Upper lobe of right lung (tissue), 1 donor: Measurements from ENCODE around the gene SEMA3B. TPM values are rescaled to one million over a fixed set of nuclear protein-coding genes. Genes with fewer than 3 reads are reported as not detected.

ENCODE experiments used
- ATAC-seq: fragments of 200-7000 bp; cut with Tn5 transposase; one replicate; pipeline ENCODE4 v1.9.1; 2020; ENCODE audit warnings: mild to moderate bottlenecking, moderate library complexity
- DNase-seq: peaks from one replicate; pipeline ENCODE4 v3.0.0-alpha.2; 2020
- H3K27ac ChIP-seq: fragments of 200-600 bp; one replicate; pipeline ENCODE4 v1.8.0; 2022
- H3K27me3 ChIP-seq: fragments of 200-600 bp; one replicate; pipeline ENCODE4 v1.8.0; 2022; ENCODE audit warnings: mild to moderate bottlenecking
- H3K36me3 ChIP-seq: fragments of 200-600 bp; one replicate; pipeline ENCODE4 v1.8.0; 2022
- H3K4me1 ChIP-seq: fragments of 200-600 bp; one replicate; pipeline ENCODE4 v1.8.0; 2022
- H3K4me3 ChIP-seq: fragments of 200-600 bp; one replicate; pipeline ENCODE4 v1.8.0; 2022; ENCODE audit warnings: mild to moderate bottlenecking
- H3K9me3 ChIP-seq: fragments of 200-600 bp; one replicate; pipeline ENCODE4 v1.8.0; 2022
- intact Hi-C: fragments of 100-400 bp; cut with DNase I; formaldehyde crosslinking; loops from one replicate; pipeline ENCODE4 v1.11.0; 2022
- total RNA-seq: library from RNA; stranded (reverse); fragmentation: NEBNext Ultra II Directional; extraction: Animal tissue kit (Norgen Biotek cat#: 25700); gene quantifications from one replicate; pipeline ENCODE4 v1.2.1, GENCODE V29; 2021
- TF ChIP-seq, protein P1 (sequence below): fragments of 200-600 bp; IDR thresholded peaks from one replicate; pipeline ENCODE4 v1.8.0; 2022; ENCODE audit warnings: antibody characterized with exemption
- donor health status: DM: no; HTN: yes; CAD: no; lungs with severe emphysema.

Gene SEMA3B
- total RNA-seq, 1 donor from 2014 or later, result 120 TPM

DNA sequence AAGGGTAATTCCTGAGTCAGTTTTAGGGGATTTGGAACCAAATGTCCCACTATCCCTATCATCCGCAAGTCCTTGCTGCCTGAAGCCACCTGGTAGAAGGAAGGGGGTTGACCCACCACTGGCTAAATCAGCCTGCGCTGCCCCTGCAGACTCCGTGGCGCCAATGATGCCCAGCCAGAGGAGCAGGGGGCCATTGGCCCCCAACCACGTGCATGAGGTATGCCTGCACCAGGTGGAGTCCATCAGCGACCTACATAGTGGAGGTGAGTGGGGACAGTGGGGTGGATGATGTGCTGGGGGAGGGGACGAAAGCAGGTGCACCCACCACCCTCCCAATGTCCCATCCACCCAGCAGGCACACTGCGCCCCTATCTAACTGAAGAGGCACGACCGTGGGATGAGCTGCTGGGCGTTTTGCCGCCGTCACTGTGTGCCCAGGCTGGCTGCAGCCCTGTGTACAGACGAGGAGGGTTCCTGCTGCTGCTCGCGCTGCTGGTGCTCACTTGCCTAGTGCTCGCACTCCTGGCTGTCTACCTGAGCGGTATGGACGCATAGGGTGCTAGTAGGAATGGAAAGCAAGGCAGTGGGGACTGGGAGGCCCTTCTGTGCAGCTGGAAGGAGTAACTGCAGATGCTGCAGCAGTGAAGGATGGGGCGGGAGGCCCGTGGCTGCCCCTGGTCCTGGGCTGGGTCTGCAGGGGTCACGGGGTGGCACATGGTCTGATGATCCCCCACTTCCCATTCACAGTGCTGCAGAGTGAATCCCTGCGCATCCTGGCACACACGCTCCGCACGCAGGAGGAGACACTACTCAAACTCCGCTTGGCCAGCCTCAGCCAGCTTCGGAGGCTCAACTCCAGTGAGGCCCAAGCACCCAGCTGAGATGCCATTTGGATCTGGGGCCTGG is 17.6 kb downstream of the SEMA3B start:
- ATAC-seq, result no peak
- no peaks in the 10 kb centered on the region for H3K27me3 ChIP-seq
- H3K4me3 ChIP-seq, result no peak overlapping the region
- H3K27ac ChIP-seq, result no peak overlapping the region
- no peak for DNase-seq
- H3K4me1 ChIP-seq, result peaks cover 8% of the 10 kb centered on the region
- peaks cover 31% of the 10 kb centered on the region for H3K36me3 ChIP-seq
- H3K9me3 ChIP-seq, result no peaks in the 10 kb centered on the region
- intact Hi-C loops, result no loop called here
- TF ChIP-seq, protein P1, sequence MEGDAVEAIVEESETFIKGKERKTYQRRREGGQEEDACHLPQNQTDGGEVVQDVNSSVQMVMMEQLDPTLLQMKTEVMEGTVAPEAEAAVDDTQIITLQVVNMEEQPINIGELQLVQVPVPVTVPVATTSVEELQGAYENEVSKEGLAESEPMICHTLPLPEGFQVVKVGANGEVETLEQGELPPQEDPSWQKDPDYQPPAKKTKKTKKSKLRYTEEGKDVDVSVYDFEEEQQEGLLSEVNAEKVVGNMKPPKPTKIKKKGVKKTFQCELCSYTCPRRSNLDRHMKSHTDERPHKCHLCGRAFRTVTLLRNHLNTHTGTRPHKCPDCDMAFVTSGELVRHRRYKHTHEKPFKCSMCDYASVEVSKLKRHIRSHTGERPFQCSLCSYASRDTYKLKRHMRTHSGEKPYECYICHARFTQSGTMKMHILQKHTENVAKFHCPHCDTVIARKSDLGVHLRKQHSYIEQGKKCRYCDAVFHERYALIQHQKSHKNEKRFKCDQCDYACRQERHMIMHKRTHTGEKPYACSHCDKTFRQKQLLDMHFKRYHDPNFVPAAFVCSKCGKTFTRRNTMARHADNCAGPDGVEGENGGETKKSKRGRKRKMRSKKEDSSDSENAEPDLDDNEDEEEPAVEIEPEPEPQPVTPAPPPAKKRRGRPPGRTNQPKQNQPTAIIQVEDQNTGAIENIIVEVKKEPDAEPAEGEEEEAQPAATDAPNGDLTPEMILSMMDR, result no peak

DNA sequence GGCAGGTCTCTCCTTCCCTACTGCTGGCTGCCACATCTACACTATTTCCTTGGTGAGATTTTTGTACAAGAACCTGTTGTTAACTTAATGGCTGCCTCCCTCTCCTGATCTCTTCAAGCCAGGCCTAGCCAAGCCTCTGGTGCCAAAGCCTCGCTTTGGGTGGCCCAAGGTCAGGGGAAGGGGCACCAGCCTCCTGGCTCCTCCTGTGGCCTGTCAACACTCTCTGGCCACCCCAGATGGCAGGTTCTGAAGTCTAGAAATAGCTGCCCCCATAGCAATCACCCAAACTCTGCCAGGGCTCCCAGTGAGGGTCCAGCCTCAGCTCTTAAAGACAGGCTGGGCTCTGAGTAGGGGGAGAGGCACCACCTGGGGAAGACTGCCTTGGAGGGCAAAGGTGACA is 18.3 kb downstream of the SEMA3B start:
- H3K4me3 ChIP-seq, result no peak overlapping the region
- ATAC-seq, result no peak
- H3K27ac ChIP-seq, result no peak overlapping the region
- no peaks in the 10 kb centered on the region for H3K9me3 ChIP-seq
- TF ChIP-seq, protein P1, result no peak
- peaks cover 9% of the 10 kb centered on the region for H3K4me1 ChIP-seq
- H3K36me3 ChIP-seq, result peaks cover 31% of the 10 kb centered on the region
- intact Hi-C loops, result no loop called here
- H3K27me3 ChIP-seq, result no peaks in the 10 kb centered on the region
- no peak for DNase-seq

DNA sequence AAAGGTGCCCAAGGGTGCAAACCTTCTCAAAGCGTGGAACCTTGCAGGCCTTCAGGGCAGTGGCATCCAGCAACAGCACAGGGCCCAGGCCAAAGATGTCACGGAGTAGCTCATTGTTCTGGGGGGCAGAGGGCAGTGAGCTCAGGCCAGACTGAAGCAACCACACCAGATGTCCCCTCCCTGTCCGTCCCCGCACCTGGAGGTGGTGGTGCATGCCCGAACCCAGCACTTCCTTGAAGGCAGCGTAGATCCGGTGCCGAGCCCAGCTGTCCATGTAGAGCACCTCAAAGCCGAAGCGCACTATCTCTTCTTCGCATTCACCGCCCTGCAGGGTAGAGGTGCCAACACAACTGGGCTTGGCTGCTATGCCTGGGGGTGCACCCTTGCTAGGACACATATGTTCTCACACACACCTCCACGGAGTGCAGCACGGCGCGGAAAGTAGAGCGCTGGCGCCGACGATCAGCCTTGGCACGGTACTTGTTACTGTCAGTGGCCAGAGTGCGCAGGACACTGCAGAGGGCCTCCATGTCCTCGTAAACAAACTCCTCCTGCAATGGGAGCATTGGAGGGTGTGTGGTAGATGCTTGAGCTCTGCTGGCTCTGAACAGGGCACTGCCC is 19.6 kb downstream of the SEMA3B start:
- H3K4me1 ChIP-seq, result peaks cover 16% of the 10 kb centered on the region
- peaks cover 31% of the 10 kb centered on the region for H3K36me3 ChIP-seq
- TF ChIP-seq, protein P1, result no peak
- H3K4me3 ChIP-seq, result no peak overlapping the region
- ATAC-seq (no peak), DNase-seq (no peak)
- H3K27ac ChIP-seq, result no peak overlapping the region
- H3K27me3 ChIP-seq, result no peaks in the 10 kb centered on the region
- intact Hi-C loops, result no loop called here
- no peaks in the 10 kb centered on the region for H3K9me3 ChIP-seq

DNA sequence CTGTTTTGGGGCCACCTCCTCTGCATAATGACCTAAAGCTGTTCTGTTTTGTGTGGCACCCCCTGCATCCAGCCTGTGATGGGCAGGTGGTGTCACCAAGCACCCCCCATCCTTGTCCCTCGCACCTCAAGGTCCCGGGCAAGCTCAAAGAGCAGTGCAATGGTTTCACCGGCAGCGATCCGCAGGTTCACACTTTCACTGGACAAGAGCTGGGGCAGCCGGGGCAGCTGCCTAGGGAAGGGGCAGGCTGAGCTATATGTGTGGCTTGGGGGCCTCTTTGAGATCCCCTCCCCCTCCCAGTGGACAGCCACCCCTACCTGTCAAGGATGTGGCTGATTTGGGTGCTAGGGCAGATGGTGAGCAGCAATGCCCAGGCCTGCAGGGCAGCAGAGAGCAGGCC is 20.2 kb downstream of the SEMA3B start:
- Histone ChIP-seq H3K27ac (no peak overlapping the region), H3K27me3 (no peaks in the 10 kb centered on the region), H3K9me3 (no peaks in the 10 kb centered on the region), H3K4me3 (no peak overlapping the region), H3K36me3 (peaks cover 31% of the 10 kb centered on the region), H3K4me1 (peaks cover 16% of the 10 kb centered on the region)
- DNase-seq (no peak), ATAC-seq (no peak)
- TF ChIP-seq, protein P1, result no peak
- intact Hi-C loops, result no loop called here

DNA sequence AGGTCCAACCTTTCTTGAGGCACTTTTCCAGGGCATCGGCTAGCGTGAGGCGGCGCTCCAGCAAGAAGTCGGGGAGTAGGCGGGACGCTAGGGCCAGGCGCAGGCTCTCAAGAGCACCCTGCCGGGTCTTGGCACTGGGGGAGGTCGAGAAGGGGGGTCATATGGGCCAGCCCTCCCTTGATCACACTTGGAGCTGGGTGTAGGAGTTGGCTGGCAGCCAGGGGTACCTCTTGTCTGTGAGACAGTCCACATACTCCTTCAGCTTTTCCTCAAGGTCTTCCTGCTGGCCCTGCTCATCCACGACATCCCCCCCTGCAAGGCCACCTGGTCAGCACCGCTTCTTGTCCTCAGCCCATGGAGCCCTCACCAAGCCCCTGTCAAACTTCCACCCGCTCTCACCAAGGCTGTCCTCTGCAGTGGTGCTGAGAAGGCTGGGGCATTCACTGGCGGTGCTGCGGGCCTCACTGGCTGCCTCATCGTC is 21.3 kb downstream of the SEMA3B start:
- no peak for DNase-seq
- TF ChIP-seq, protein P1, result no peak
- Histone ChIP-seq H3K27ac (no peak overlapping the region), H3K4me3 (no peak overlapping the region), H3K27me3 (no peaks in the 10 kb centered on the region), H3K36me3 (peaks cover 31% of the 10 kb centered on the region), H3K9me3 (no peaks in the 10 kb centered on the region), H3K4me1 (peaks cover 16% of the 10 kb centered on the region)
- no peak for ATAC-seq
- intact Hi-C loops, result no loop called here
